GM12878 (cell line): ENCODE data around the gene CSMD2. TPM values are rescaled to one million over a fixed set of nuclear protein-coding genes. Genes with fewer than 3 reads are reported as not detected.

Experiments used
- ATAC-seq: fragments of 200-7000 bp; cut with Tn5 transposase; 3 replicates; pipeline ENCODE4 v1.9.1; 2020; ENCODE audit warnings: mild to moderate bottlenecking, moderate library complexity
- BruUV-seq: library from RNA; stranded (reverse); fragments of 400-500 nt; replicated peaks from 2 replicates; lab custom pipeline; 2021; lab: Mats Ljungman, UMichigan
- CTCF ChIA-PET: fragments of 300-600 bp; sonication (Branson Sonifier 250); formaldehyde crosslinking; extraction: SDS; loops from one replicate; lab custom pipeline; 2021; ENCODE audit warnings: inconsistent platforms; lab: Yijun Ruan, JAX
- POLR2A ChIA-PET: fragments of 350-600 bp; formaldehyde crosslinking; extraction: SDS; loops from one replicate; lab custom pipeline; 2021; ENCODE audit warnings: inconsistent platforms; lab: Charles Lee
- RAD21 ChIA-PET: fragments of 300-600 bp; sonication (Branson Sonifier 250); formaldehyde crosslinking; loops from one replicate; lab custom pipeline; 2023; ENCODE audit warnings: antibody characterized with exemption; ENCODE audit not compliant: unreplicated experiment; lab: Charles Lee
- SMC1A ChIA-PET: fragments of 300-600 bp; sonication (Branson Sonifier 250); formaldehyde crosslinking; loops from one replicate; lab custom pipeline; 2023; ENCODE audit not compliant: unreplicated experiment, uncharacterized antibody; lab: Charles Lee
- DNase-seq: peaks from one replicate; pipeline ENCODE4 v3.0.0-alpha.2; 2011; ENCODE audit warnings: low read depth, low spot score
- FAIRE-seq: peaks from 3 replicates; lab custom pipeline; 2011; peaks lifted over from hg19 to GRCh38; lab: Jason Lieb, UNC
- H2AFZ ChIP-seq: 2 replicates; pipeline ENCODE4 v1.6.0; 2011; ENCODE audit warnings: low read depth, low read length, control low read depth; ENCODE audit not compliant: control insufficient read depth
- H3K27ac ChIP-seq: 2 replicates; pipeline ENCODE4 v1.5.1; 2011; ENCODE audit warnings: control low read depth; ENCODE audit not compliant: control insufficient read depth, insufficient read depth
- H3K27me3 ChIP-seq, 2 experiments: replicated peaks in 1 of 2; 2 replicates each; pipeline versions ENCODE4 v1.6.0 to v1.6.1; 2011; ENCODE audit warnings: low read length in 1 of 2; ENCODE audit not compliant: control insufficient read depth in 2 of 2, insufficient read depth in 2 of 2
- H3K36me3 ChIP-seq, 2 experiments: 2 replicates each; pipeline ENCODE4 v1.5.1; 2011; ENCODE audit warnings: low read length in 1 of 2; ENCODE audit not compliant: control insufficient read depth in 2 of 2, insufficient read depth in 2 of 2
- H3K4me1 ChIP-seq: 2 replicates; pipeline ENCODE4 v1.6.1; 2011; ENCODE audit warnings: mild to moderate bottlenecking, low read length, moderate library complexity, mixed read lengths; ENCODE audit not compliant: control insufficient read depth, insufficient read depth
- H3K4me2 ChIP-seq: 2 replicates; pipeline ENCODE4 v1.6.0; 2011; ENCODE audit warnings: control low read depth; ENCODE audit not compliant: control insufficient read depth, insufficient read depth
- H3K4me3 ChIP-seq: fragments of 200-600 bp; sonication (generic); 2 replicates; pipeline ENCODE4 v1.5.1; 2016
- H3K79me2 ChIP-seq: 2 replicates; pipeline ENCODE4 v1.6.0; 2011; ENCODE audit warnings: low read length; ENCODE audit not compliant: control insufficient read depth, insufficient read depth
- H3K9ac ChIP-seq: 2 replicates; pipeline ENCODE4 v1.8.0; 2011; ENCODE audit warnings: low read length, control low read depth, mixed read lengths; ENCODE audit not compliant: control insufficient read depth, insufficient read depth
- H3K9me3 ChIP-seq: replicated peaks from 3 replicates; pipeline ENCODE4 v1.5.1; 2011; ENCODE audit warnings: mild to moderate bottlenecking, low read length; ENCODE audit not compliant: control insufficient read depth, insufficient read depth
- H4K20me1 ChIP-seq: 2 replicates; pipeline ENCODE4 v1.6.0; 2011; ENCODE audit not compliant: control insufficient read depth, insufficient read depth
- CBX3 ChIP-seq: fragments of 200-600 bp; sonication (generic); IDR thresholded peaks from 2 replicates; pipeline ENCODE4 v1.6.1; 2016; ENCODE audit warnings: low read depth, borderline replicate concordance
- CHD4 ChIP-seq: fragments of 200-600 bp; sonication (generic); IDR thresholded peaks from 2 replicates; pipeline ENCODE4 v1.6.1; 2016; ENCODE audit warnings: mild to moderate bottlenecking
- JUNB ChIP-seq: IDR thresholded peaks from 2 replicates; pipeline ENCODE4 v1.6.1; 2016; ENCODE audit warnings: antibody characterized with exemption, mild to moderate bottlenecking
- MXI1 ChIP-seq: fragments of 150-350 bp; IDR thresholded peaks from 2 replicates; pipeline ENCODE4 v1.6.1; 2011; ENCODE audit warnings: low read depth, mild to moderate bottlenecking, inconsistent platforms, low read length, improper control_type of control experiment
- MYC ChIP-seq: IDR thresholded peaks from 2 replicates; pipeline ENCODE4 v1.6.1; 2011; ENCODE audit warnings: mild to moderate bottlenecking, low read length, moderate library complexity, inconsistent platforms; ENCODE audit not compliant: insufficient read depth, insufficient replicate concordance, insufficient read length, severe bottlenecking
- NFXL1 ChIP-seq: fragments of 450-650 bp; IDR thresholded peaks from 2 replicates; pipeline ENCODE4 v1.6.1; 2017; ENCODE audit warnings: antibody characterized with exemption, mild to moderate bottlenecking, borderline replicate concordance
- RAD21 ChIP-seq: IDR thresholded peaks from 2 replicates; pipeline ENCODE4 v1.6.1; 2011; ENCODE audit warnings: mild to moderate bottlenecking, low read depth, low read length, moderate library complexity; ENCODE audit not compliant: insufficient read depth
- RCOR1 ChIP-seq: conservative IDR thresholded peaks from 2 replicates; pipeline ENCODE4 v1.6.1; 2012; ENCODE audit warnings: low read depth, low read length, improper control_type of control experiment
- RELA ChIP-seq: fragments of 450-650 bp; IDR thresholded peaks from 2 replicates; pipeline ENCODE4 v1.8.0; 2014; ENCODE audit warnings: borderline replicate concordance; ENCODE audit not compliant: partially characterized antibody
- TAF1 ChIP-seq: IDR thresholded peaks from 2 replicates; pipeline ENCODE4 v1.6.1; 2011; ENCODE audit warnings: mild to moderate bottlenecking, low read depth, low read length, borderline replicate concordance
- WGBS: methylation state at CpG from one replicate; pipeline ENCODE4 v1.1.6; 2016; ENCODE audit warnings: low lambda C conversion rate; ENCODE audit not compliant: insufficient replicate concordance, insufficient coverage; ENCODE audit errors: missing lambda C conversion rate; 5-methylcytosine and 5-hydroxymethylcytosine counted together
- in situ Hi-C: fragments of 300-500 bp; cut with MboI; formaldehyde crosslinking; loops from 9 replicates; pipeline ENCODE4 v1.14.3; 2018; ENCODE audit warnings: mixed read lengths
- intact Hi-C: fragments of 100-400 bp; cut with micrococcal nuclease; formaldehyde crosslinking; loops from one replicate; pipeline ENCODE4 v1.14.2; 2022; ENCODE audit not compliant: unreplicated experiment
- polyA plus RNA-seq, 11 experiments: library from polyadenylated mRNA; depleted of rRNA in 4 of 11; unstranded in 6 of 11; stranded (reverse) in 5 of 11; fragments of >200 nt; fragmentation: Nextera tagmentation in 4 of 11; fragmentation: Illumina TruSeq in 1 of 11; extraction: Ambion mirVana in 4 of 11; extraction: Trizol in 1 of 11; gene quantifications; 1 replicate in 1 of 11; 2 replicates in 10 of 11; pipeline versions ENCODE4 v1.2.1 to v1.2.3, GENCODE V29; 2011 to 2016; ENCODE audit warnings: inconsistent platforms in 2 of 11, missing spikeins in 2 of 11, low read depth in 1 of 11
- total RNA-seq, 4 experiments: library from RNA; depleted of rRNA in 3 of 4; stranded (reverse); fragments of >200 nt in 3 of 4; fragmentation: Illumina TruSeq in 1 of 4; extraction: Trizol in 1 of 4; gene quantifications; 2 replicates each; pipeline versions ENCODE4 v1.2.1 to v1.2.3, GENCODE V29; 2013 to 2021
- TF ChIP-seq, protein P1 (sequence below): fragments of 150-350 bp; IDR thresholded peaks from 2 replicates; pipeline ENCODE4 v1.6.1; 2016; ENCODE audit warnings: low read depth, low read length
- TF ChIP-seq, protein P2 (sequence below): IDR thresholded peaks from 2 replicates; pipeline ENCODE4 v1.6.1; 2012; ENCODE audit warnings: low read depth, low read length, improper control_type of control experiment
- TF ChIP-seq, protein P3 (sequence below): fragments of 450-650 bp; IDR thresholded peaks from 2 replicates; pipeline ENCODE4 v1.6.1; 2016; ENCODE audit warnings: mild to moderate bottlenecking
- TF ChIP-seq, protein P4 (sequence below): IDR thresholded peaks from 2 replicates; pipeline ENCODE4 v1.6.1; 2011; ENCODE audit warnings: low read depth, mild to moderate bottlenecking, low read length, moderate library complexity, borderline replicate concordance; ENCODE audit errors: extremely low read depth

Gene CSMD2
- total and polyA plus RNA-seq, 10 of the 15 experiments (the other 5 are each of a cell fraction or from before 2014, with no cell fraction given): under 0.01 TPM; not detected in 9

DNA sequence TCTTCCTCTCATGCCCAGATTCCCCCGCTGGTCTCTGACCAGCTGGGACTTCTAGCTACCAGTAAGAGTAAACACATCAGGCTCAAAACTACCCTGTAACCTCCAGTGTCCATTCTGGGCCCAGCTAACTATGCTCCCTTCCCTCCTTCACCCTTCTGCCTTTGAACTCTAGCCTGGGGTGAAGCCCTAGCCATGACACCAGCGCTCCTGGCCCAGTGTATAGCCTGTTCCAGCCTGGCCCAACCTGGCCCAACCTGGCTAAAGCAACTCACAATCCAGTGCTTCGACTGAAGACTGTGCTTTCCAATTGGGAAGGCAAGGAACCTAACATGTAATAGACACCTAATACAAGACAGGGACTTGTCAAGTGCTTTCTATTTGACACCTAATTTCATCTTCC lies 27.6 kb downstream of the CSMD2 start:
- no peak overlapping the region for H3K4me3 ChIP-seq
- H3K4me2 ChIP-seq: no peak overlapping the region
- intact Hi-C loops: no loop called here
- H3K27me3 ChIP-seq: no peaks in the 10 kb centered on the region
- SMC1A ChIA-PET: no interaction called here
- no peaks in the 10 kb centered on the region for H3K36me3 ChIP-seq
- TF ChIP-seq JUNB (no peak), RCOR1 (no peak), RELA (no peak), CBX3 (no peak), NFXL1 (no peak), CHD4 (no peak), MYC (no peak), MXI1 (no peak), TAF1 (no peak), RAD21 (no peak)
- TF ChIP-seq, protein P1, sequence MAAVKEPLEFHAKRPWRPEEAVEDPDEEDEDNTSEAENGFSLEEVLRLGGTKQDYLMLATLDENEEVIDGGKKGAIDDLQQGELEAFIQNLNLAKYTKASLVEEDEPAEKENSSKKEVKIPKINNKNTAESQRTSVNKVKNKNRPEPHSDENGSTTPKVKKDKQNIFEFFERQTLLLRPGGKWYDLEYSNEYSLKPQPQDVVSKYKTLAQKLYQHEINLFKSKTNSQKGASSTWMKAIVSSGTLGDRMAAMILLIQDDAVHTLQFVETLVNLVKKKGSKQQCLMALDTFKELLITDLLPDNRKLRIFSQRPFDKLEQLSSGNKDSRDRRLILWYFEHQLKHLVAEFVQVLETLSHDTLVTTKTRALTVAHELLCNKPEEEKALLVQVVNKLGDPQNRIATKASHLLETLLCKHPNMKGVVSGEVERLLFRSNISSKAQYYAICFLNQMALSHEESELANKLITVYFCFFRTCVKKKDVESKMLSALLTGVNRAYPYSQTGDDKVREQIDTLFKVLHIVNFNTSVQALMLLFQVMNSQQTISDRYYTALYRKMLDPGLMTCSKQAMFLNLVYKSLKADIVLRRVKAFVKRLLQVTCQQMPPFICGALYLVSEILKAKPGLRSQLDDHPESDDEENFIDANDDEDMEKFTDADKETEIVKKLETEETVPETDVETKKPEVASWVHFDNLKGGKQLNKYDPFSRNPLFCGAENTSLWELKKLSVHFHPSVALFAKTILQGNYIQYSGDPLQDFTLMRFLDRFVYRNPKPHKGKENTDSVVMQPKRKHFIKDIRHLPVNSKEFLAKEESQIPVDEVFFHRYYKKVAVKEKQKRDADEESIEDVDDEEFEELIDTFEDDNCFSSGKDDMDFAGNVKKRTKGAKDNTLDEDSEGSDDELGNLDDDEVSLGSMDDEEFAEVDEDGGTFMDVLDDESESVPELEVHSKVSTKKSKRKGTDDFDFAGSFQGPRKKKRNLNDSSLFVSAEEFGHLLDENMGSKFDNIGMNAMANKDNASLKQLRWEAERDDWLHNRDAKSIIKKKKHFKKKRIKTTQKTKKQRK: no peak
- TF ChIP-seq, protein P2, sequence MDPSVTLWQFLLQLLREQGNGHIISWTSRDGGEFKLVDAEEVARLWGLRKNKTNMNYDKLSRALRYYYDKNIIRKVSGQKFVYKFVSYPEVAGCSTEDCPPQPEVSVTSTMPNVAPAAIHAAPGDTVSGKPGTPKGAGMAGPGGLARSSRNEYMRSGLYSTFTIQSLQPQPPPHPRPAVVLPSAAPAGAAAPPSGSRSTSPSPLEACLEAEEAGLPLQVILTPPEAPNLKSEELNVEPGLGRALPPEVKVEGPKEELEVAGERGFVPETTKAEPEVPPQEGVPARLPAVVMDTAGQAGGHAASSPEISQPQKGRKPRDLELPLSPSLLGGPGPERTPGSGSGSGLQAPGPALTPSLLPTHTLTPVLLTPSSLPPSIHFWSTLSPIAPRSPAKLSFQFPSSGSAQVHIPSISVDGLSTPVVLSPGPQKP: no peak
- TF ChIP-seq, protein P3, sequence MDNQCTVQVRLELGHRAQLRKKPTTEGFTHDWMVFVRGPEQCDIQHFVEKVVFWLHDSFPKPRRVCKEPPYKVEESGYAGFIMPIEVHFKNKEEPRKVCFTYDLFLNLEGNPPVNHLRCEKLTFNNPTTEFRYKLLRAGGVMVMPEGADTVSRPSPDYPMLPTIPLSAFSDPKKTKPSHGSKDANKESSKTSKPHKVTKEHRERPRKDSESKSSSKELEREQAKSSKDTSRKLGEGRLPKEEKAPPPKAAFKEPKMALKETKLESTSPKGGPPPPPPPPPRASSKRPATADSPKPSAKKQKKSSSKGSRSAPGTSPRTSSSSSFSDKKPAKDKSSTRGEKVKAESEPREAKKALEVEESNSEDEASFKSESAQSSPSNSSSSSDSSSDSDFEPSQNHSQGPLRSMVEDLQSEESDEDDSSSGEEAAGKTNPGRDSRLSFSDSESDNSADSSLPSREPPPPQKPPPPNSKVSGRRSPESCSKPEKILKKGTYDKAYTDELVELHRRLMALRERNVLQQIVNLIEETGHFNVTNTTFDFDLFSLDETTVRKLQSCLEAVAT: no peak
- TF ChIP-seq, protein P4, sequence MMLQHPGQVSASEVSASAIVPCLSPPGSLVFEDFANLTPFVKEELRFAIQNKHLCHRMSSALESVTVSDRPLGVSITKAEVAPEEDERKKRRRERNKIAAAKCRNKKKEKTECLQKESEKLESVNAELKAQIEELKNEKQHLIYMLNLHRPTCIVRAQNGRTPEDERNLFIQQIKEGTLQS: no peak
- in situ Hi-C loops: no loop called here
- H4K20me1 ChIP-seq: 0 out of 2 replicates have a peak, but pooled peaks cover 2% of the 10 kb centered on the region
- FAIRE-seq: no peak
- H2AFZ ChIP-seq: no peak overlapping the region
- H3K9me3 ChIP-seq: no peaks in the 10 kb centered on the region
- H3K4me1 ChIP-seq: peaks cover 5% of the 10 kb centered on the region
- no peaks in the 10 kb centered on the region for H3K79me2 ChIP-seq
- DNase-seq: no peak
- 7% methylated on average over 3 of the region's 3 CpGs for WGBS
- CTCF ChIA-PET: no interaction called here
- POLR2A ChIA-PET: no interaction called here
- no peak overlapping the region for H3K9ac ChIP-seq
- no peak for ATAC-seq
- RAD21 ChIA-PET: interaction anchor here (0.6 kb wide), 1 partner anchor 8 kb away, joined by 3 read pairs; no protein-coding TSS in a partner anchor
- BruUV-seq: no TSS peak
- H3K27ac ChIP-seq: no peak overlapping the region
